ENCODE results near the gene FBXO3.

DNA sequence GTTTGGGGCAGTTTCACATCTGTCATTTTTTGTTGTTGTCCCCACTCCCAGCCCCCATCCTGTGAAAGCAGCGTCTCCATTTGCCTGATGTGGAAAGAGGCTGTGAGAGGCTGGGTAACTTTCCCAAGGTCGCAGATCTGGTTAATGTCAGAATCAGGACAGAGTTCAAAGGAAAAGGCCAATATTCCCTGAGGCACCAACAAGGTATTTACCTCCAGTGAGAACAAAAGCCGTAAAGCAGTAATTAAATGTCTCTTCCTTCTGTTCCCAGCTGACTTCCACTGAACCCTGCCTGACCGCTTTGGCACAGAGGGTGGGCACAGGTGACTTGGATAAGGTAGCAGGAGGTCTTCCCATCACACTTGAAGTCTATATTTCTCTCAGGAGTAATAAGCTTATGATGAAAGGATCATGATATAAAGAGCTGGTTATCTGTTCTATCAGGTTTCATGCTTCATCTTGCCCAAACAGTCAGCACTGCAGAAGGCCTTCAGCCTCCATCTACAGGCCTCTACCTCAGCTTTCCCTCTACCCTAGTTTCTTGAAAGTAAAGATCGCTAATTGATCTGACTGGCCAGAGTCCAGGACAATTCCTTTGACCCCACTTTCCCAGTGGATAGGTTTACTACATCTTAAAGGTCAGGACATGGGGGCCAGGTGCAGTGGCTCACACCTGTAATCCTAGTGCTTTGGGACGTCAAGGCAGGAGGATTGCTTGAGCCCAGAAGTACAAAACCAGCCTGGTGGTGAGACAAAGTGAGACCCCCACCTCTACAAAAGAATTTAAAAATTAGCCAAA lies 83.1 kb downstream of the FBXO3 start:
- TF ChIP-seq, protein P1, sequence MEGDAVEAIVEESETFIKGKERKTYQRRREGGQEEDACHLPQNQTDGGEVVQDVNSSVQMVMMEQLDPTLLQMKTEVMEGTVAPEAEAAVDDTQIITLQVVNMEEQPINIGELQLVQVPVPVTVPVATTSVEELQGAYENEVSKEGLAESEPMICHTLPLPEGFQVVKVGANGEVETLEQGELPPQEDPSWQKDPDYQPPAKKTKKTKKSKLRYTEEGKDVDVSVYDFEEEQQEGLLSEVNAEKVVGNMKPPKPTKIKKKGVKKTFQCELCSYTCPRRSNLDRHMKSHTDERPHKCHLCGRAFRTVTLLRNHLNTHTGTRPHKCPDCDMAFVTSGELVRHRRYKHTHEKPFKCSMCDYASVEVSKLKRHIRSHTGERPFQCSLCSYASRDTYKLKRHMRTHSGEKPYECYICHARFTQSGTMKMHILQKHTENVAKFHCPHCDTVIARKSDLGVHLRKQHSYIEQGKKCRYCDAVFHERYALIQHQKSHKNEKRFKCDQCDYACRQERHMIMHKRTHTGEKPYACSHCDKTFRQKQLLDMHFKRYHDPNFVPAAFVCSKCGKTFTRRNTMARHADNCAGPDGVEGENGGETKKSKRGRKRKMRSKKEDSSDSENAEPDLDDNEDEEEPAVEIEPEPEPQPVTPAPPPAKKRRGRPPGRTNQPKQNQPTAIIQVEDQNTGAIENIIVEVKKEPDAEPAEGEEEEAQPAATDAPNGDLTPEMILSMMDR (IDR thresholded peaks at IDR 0.05 in 4 of 5, conservative IDR thresholded peaks at IDR 0.05 in 1 of 5), result no peak
- no peak for TF ChIP-seq POLR2A (IDR thresholded peaks at IDR 0.05)
